ENCODE measurements around the gene GULP1.
"Not testable (repeated sequence)": the region's sequence is repeated elsewhere in the genome, so short reads cannot be mapped to it uniquely, and the experiment has no call there.

GULP1 gene, protein sequence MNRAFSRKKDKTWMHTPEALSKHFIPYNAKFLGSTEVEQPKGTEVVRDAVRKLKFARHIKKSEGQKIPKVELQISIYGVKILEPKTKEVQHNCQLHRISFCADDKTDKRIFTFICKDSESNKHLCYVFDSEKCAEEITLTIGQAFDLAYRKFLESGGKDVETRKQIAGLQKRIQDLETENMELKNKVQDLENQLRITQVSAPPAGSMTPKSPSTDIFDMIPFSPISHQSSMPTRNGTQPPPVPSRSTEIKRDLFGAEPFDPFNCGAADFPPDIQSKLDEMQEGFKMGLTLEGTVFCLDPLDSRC

DNA sequence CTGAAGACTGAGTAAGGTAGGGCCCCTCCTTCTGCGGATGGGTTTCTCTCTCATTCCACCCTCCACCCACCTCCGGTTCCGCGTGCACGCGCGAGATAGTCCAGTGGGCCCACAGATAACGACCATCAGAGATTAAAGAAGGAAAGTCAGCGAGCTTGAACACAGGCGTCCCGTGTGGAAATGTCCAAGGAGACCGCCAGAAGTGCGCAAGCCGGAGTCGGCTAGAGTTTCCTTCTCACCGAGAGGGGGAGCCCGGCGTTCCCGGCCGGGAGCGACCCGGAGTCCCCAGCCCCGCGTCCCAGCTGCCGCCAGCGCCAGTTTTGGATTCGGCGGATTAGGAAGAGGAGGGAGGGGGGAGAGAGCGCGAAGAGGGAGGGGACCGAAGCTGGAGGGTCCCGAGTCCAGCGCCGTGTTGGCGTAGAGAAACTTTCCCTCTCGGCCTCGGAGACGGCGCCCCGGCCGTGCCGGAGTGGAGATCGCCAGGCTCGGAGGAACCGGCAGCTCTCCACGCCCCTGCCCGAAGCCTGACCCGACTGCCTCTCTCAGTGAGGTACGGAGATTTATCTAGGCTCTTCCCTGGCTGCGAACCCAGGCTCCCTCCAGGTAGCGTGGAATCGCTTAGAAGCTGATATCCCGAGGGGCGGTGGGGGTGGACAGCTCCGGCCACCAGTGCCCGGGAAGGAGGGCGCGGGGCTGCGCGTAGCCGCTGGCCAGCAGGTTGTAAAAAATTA lies at the start of gene GULP1:
GULP1 (plus strand) TSS at position 258 of the 731 bp plus-strand sequence. CDS start 185,829 bp downstream, outside the sequence.
- DNase-seq: no peak

GRCh38 chr2:188243381-188243780 lies 48.3 kb upstream of the GULP1 start:
- no peak for DNase-seq

DNA sequence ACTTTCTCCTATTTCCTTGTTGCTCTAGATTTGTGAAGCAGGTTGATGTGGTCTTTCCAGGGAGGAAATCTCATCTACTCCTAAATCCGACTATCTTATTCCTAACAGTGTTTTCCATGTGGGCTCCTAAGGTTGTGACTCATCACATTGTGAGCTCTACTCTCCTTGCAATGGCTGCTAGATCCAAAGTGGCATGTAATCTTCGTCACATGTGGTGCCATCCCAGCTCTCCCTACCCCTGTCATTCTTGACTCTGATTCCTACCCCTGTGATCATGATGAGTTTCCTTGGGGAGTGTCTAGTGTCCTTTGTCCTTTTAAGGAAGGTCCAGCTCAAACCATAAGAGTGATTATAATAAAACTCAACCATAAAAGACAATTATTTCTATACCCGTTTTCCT lies 47.3 kb upstream of the GULP1 start:
- DNase-seq: no peak

GRCh38 chr2:188245230-188245629 lies 46.4 kb upstream of the GULP1 start:
- no peak for DNase-seq

DNA sequence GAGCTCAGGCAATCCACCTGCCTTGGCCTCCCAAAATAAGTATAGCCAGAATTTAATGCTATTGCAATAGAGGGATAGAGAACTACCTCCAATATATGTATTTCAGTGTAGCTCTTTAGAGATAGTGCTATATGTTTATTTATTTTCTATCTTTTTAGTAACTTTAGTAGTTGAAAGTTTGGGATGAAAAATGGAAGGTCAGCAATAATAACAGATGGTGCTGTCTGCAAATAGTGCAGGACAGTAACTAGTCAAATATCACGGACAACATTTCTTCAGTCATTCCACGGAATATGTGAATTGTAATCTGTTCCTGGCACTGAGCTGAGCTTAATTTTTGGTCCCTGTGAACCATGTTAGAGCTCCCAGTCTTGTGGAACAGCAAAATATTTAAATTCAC lies 43.2 kb upstream of the GULP1 start:
- no peak for DNase-seq

- no peak for DNase-seq
Observed at GRCh38 chr2:188251034-188251433, 40.6 kb upstream of the GULP1 start.

GRCh38 chr2:188256420-188256819 lies 35.3 kb upstream of the GULP1 start:
- no peak for DNase-seq

DNA sequence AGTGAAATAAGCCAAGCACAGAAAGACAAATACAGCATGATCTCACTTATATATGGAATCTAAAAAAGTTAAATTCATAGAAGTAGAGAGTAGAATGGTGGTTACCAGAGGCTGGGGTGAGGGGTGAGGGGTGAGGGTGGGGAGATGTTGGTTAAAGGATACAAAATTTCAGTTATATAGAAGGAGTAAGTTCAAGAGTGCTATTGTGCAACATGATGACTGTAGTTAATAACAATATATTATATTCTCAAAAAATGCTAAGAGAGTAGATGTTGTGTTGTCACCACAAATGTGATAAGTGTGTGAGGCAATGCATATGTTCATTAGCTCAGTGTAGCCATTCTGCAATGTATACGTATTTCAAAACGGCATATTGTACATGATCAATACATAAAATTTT lies 26.4 kb upstream of the GULP1 start:
- DNase-seq: no peak

- DNase-seq: no peak
Observed at GRCh38 chr2:188267776-188268175, 23.9 kb upstream of the GULP1 start.

DNA sequence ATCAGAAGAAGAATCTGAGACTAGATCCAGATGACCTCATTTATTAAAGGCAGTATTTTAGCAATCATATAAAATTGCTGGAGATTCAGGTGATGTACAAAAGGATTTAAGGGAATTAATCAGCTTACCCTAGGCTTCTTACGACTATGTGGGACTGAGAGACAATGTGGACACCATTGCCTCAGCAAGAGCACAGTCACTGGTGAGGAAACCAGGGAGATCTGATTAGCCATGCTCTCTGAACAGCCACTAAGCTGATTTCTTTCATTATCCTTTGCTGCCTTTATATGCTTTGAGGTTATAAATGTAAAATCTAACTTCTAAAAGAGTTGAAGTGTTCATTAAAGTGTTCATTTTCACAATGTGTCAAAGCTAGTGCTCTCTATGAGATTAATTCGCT lies 22.7 kb upstream of the GULP1 start:
- DNase-seq: no peak

GRCh38 chr2:188272121-188272520 lies 19.6 kb upstream of the GULP1 start:
- DNase-seq: no peak

GRCh38 chr2:188274274-188274673 lies 17.4 kb upstream of the GULP1 start:
- no peak for DNase-seq

- no peak for DNase-seq
Observed at GRCh38 chr2:188276255-188276654, 15.4 kb upstream of the GULP1 start.

- DNase-seq: no peak
Observed at GRCh38 chr2:188277786-188278185, 13.9 kb upstream of the GULP1 start.

- no peak for DNase-seq
Observed at GRCh38 chr2:188278388-188279092, 13.1 kb upstream of the GULP1 start.

DNA sequence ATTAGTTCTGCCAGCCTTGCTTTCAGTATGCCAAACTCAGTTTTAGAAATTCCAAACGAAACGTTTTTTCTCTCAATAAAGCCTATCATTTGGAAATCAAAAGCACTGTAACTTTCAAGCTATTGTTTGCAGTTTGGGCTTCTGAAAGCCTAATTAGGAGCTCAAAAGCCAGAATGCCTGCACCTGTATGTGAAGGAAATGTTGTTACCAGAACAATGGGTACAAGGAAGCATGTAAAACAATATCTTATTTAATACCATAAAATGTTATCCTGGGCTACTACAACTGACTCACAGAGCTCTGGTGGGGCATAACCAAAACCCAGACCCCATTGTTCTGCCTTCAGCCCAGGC lies 12.6 kb upstream of the GULP1 start:
- no peak for DNase-seq

DNA sequence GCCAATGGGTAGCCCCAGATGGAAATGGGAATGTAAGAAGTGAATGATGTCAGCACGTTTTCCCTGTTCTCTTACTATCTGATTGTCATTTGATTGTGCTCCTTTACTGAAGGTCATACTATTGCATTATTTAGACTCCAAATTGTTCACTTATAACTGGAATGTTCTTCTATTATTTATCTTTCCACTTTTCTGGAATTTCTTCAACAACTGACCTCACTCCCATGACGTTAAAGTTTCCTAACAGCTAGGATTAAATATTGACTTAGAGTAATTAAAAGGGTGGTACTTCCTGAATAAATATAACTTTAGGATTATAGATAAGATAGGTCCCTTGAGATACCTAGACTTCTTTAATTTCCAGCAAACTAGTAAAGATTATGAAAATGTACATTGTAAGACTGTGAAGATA lies 10.9 kb upstream of the GULP1 start:
- DNase-seq: no peak

- no peak for DNase-seq
Observed at GRCh38 chr2:188282907-188283306, 8.8 kb upstream of the GULP1 start.

- DNase-seq: not testable (repeated sequence)
Observed at GRCh38 chr2:188284251-188284650, 7.4 kb upstream of the GULP1 start.

GRCh38 chr2:188285049-188285448 lies 6.6 kb upstream of the GULP1 start:
- DNase-seq: no peak

DNA sequence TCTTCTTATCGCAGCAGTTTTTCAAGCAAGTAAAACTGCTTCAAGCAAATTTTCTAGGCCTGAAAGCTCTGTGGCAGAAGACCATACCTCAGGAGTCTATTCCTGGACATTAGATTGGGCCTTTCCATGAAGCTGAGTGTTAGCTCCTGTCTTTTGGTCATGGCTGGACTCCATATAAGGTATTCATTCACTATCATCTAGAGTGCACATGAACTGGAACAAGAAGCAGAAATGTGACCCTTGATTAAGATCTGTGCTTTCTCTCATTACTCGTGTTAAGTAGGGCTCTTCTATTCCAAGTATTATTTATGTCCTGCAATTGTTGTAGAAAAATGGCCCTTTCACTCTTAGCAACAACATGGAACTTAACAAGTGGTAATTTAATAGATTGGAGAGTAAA lies 5.9 kb upstream of the GULP1 start:
- DNase-seq: no peak

DNA sequence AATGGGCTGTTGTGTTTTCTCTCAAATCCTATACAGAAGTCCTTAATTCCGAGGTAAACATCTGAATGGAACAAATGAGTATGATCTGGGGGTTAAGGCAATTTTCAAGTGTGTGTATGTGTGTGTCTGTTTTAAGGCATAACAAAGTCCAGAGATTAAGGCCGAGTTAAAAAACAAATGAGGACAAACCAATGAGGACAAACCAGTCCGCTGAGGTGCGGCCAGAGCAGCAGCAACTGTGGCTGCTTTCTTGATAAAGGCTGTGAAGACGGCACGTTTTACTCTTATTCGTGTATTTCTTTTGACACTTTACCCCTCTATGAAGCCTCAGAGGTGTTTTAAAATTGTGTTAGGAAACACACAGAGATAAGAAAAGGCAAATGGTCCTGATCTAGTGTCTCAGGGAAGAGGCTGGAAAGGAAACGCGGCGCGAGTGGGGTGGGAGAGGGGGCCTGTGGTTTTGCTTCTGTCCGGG lies 495 bp upstream of the GULP1 start:
- DNase-seq: no peak

DNA sequence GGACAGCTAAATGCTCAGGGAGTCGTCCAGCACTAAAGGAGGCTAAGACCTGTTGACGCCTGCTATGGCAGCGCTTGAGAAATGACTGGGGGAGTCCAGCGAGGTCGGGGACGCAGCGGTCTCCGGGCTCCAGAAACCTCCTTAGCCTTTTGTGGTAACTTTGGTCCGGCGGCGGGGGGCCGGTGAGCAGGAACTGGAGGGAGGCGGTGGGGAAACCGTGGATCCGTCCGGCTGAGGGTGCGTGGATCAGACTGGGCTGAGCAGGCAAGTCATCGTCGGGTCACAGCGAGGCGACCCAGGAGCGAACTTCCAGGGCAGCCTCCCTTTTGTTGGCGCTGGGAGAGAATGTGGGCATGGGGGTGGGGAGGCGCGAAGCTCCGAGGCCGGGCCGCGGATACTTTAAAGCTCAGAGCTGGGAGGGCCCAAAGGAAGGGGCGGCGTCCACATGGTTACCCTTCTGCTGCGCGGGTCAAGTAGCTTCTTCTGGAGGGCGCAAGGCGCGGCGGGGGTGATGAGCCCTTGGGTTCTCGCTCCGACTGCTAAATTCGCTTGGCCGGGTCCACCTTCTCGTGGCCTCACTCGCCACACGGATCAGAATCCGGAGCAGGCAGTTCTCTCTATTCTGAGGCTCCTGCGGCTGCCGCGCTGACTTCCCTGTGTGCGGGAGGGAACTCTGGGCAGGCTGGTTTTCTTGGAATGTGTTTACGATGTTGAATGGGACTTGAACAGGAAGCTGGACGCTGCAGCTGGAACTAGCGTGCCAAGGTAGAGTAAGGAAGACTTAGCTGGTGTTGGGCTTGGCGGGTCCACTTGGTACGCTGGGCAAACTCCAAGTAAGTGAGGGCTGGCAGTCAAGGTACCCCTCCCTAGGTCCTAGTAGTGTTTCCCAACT lies 920 bp downstream of the GULP1 start:
- DNase-seq: no peak
